Measurements from ENCODE around the gene TMEM106C. TPM values are rescaled to one million over a fixed set of nuclear protein-coding genes. Genes with fewer than 3 reads are reported as not detected.

TMEM106C gene
- total RNA-seq, 4 donors from 2014 or later = 52.9 to 112 (median 79.1) TPM

- Histone ChIP-seq H3K27ac (no peak overlapping the region), H3K4me1 (no peaks in the 10 kb centered on the region), H3K27me3 (no peaks in the 10 kb centered on the region), H3K9me3 (no peaks in the 10 kb centered on the region), H3K4me3 (replicated peaks in 1 of 3) (no peak overlapping the region), H3K36me3 (no peaks in the 10 kb centered on the region)
- intact Hi-C loops (cut with DNase I) = no loop called here
- 81 to 98% methylated on average over 8 to 14 of the region's 14 CpGs for WGBS, 2 donors
- no peak for DNase-seq
- no peak for TF ChIP-seq CTCF (IDR thresholded peaks at IDR 0.05)
- no peak for TF ChIP-seq POLR2A (IDR thresholded peaks at IDR 0.05)
Observed at GRCh38 chr12:47987411-47988072, 24.1 kb downstream of the TMEM106C start.

DNA sequence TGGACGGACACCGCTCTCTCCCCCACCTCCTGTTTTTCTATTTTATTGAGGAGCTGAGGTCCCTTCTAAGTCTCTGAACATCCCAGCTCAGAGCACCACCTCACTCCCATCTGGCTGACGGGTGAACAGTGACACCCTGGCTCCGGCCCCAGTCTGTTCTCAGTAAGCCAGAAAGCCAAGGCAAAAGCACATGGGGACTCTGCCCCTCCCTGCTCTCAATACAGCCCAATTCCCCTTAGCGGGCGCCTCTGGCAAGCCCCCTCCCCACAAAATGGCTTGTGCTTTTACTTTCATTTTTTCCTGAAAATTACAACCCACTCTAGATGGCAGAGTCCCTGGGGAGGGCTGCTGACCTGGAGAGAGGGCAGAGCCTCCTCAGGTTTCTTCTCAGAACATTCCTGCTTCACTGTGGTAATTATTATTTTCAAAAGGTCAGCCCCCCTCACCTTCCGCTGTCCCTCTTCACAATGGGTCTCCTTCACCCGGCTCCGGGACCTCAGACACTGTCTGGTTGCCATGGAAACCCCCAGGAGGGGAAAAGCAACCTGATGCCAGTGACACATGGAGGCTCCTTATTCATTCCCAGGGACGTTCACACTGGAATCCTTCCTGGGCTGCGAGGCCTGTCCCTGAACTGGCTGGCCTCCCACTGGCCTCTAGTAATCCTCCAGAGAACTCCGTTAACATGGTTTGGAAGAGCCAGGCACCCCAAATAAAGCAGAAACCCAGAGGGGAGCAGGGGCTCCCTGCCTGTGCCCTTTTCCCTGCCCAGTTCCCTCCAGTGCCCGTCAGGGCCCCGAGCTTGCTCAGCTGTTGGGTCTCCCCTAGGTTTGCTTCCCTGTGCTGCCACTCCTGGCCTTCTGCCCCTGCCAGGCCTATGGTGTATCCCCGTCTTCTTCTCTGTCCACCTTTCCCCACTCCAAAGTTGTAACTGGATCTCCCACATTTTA, 25.0 kb downstream of the TMEM106C start:
- no peaks in the 10 kb centered on the region for H3K36me3 ChIP-seq
- DNase-seq = no peak
- intact Hi-C loops (cut with DNase I) = no loop called here
- no peak overlapping the region for H3K4me3 ChIP-seq (replicated peaks in 1 of 3)
- 65 to 67% methylated on average over 15 of the region's 15 CpGs for WGBS, 2 donors
- H3K27ac ChIP-seq = no peak overlapping the region
- H3K4me1 ChIP-seq = no peaks in the 10 kb centered on the region
- TF ChIP-seq CTCF (IDR thresholded peaks at IDR 0.05) = no peak
- no peak for TF ChIP-seq POLR2A (IDR thresholded peaks at IDR 0.05)
- H3K9me3 ChIP-seq = no peaks in the 10 kb centered on the region
- no peaks in the 10 kb centered on the region for H3K27me3 ChIP-seq

- 89 to 94% methylated on average over 8 of the region's 8 CpGs for WGBS, 2 donors
- Histone ChIP-seq H3K9me3 (no peaks in the 10 kb centered on the region), H3K36me3 (no peaks in the 10 kb centered on the region), H3K4me3 (replicated peaks in 1 of 3) (no peak overlapping the region), H3K4me1 (no peaks in the 10 kb centered on the region), H3K27ac (no peak overlapping the region), H3K27me3 (no peaks in the 10 kb centered on the region)
- TF ChIP-seq CTCF (IDR thresholded peaks at IDR 0.05) (no peak), POLR2A (IDR thresholded peaks at IDR 0.05) (no peak)
- DNase-seq = no peak
- intact Hi-C loops (cut with DNase I) = no loop called here
Observed at GRCh38 chr12:47989023-47989417, 25.6 kb downstream of the TMEM106C start.

DNA sequence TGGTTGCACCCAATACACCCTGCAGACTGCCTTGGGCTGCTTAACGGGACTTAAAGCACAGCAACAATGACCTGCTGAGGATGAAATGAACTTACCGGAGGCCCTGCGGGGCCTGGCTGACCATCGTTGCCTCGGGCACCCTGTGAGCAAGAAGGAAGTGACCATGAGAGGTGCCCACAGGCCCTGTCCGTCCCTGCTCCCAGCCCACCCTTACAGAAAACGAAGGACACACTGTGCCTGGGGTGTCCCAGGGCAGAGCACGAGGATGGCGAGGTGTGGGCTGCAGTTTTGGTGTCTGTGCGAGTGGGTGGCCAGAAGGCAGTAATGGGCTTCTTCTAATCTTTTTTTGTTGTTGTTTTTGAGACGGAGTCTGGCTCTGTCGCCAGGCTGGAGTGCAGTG, 26.3 kb downstream of the TMEM106C start:
- no peaks in the 10 kb centered on the region for H3K36me3 ChIP-seq
- intact Hi-C loops (cut with DNase I) = no loop called here
- H3K9me3 ChIP-seq = no peaks in the 10 kb centered on the region
- WGBS, 2 donors = 88% methylated on average over 11 to 12 of the region's 12 CpGs
- H3K4me3 ChIP-seq (replicated peaks in 1 of 3) = no peak overlapping the region
- no peaks in the 10 kb centered on the region for H3K4me1 ChIP-seq
- H3K27ac ChIP-seq = no peak overlapping the region
- H3K27me3 ChIP-seq = no peaks in the 10 kb centered on the region
- TF ChIP-seq POLR2A (IDR thresholded peaks at IDR 0.05) (no peak), CTCF (IDR thresholded peaks at IDR 0.05) (no peak)
- no peak for DNase-seq

Data from thyroid gland (tissue), 4 donors.